ENCODE measurements around the gene SLCO2A1.

DNA sequence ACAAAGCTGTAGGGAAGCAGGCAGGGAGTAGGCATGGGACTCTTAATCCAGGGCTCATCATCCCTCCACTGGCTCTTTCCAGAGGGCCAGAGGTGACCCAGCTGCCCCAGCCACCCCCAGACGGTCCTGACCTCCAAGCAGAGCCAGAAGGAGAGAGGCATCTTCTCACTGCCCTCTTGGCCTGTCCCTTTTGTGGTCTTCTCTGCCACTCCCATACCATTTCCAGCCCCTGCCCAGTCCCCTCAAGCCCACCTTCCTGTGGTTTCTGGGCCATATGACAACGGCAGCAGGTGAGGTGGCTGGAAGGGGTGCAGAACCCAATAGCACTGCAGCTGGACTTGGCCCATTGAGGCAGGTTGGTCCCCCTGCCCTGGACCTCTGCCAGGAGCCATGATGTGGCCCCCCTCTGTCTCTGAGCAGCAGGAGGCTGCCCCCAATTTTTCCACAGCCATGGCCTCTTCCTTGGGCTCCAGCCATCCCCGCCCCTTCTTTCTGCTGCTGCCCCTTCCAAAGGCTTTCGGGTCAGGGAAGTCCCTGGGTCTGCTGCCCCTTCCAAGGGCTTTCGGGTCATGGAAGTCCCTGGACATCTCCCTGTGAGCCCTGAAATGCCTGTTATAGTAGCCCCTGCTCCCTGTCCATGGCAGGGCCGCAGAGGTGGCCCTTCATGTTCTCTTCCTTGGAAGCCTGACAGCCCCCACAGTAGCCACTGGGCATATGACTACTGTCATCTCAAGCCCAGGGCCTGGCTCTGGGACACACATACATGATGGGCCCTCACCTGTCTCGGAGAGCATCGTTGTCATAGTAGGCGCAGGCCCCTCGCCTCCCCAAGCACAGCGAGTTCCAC is 94.5 kb downstream of the SLCO2A1 start:
- TF ChIP-seq, protein P1, sequence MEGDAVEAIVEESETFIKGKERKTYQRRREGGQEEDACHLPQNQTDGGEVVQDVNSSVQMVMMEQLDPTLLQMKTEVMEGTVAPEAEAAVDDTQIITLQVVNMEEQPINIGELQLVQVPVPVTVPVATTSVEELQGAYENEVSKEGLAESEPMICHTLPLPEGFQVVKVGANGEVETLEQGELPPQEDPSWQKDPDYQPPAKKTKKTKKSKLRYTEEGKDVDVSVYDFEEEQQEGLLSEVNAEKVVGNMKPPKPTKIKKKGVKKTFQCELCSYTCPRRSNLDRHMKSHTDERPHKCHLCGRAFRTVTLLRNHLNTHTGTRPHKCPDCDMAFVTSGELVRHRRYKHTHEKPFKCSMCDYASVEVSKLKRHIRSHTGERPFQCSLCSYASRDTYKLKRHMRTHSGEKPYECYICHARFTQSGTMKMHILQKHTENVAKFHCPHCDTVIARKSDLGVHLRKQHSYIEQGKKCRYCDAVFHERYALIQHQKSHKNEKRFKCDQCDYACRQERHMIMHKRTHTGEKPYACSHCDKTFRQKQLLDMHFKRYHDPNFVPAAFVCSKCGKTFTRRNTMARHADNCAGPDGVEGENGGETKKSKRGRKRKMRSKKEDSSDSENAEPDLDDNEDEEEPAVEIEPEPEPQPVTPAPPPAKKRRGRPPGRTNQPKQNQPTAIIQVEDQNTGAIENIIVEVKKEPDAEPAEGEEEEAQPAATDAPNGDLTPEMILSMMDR (IDR thresholded peaks at IDR 0.05; ENCODE audit: low read length), result no peak
- TF ChIP-seq EZH2 (optimal IDR thresholded peaks at IDR 0.05; ENCODE audit: low read depth, low read length), result no peak
- no peak for TF ChIP-seq EZH2phosphoT487 (IDR thresholded peaks at IDR 0.05; ENCODE audit: low read length)

Measured in MM.1S (cell line).